PC-3 (cell line): ENCODE data around the gene SFN. TPM values are rescaled to one million over a fixed set of nuclear protein-coding genes. Genes with fewer than 3 reads are reported as not detected.
A peak's percentile ranks its signal among the peaks of the same experiment; 100 is the strongest.

Experiments used
- ATAC-seq: fragments of 200-7000 bp; cut with Tn5 transposase; 2 replicates; pipeline ENCODE4 v1.9.1; 2020; ENCODE audit warnings: mild to moderate bottlenecking, moderate library complexity
- Bru-seq: library from RNA; stranded (reverse); fragments of 400-500 nt; gene quantifications from one replicate; lab custom pipeline; 2021; lab: Mats Ljungman, UMichigan
- BruChase-seq, 2 experiments: library from RNA; stranded (reverse); fragments of 400-500 nt; gene quantifications; one replicate each; lab custom pipeline; 2021; lab: Mats Ljungman, UMichigan
- BruUV-seq: library from RNA; stranded (reverse); fragments of 400-500 nt; replicated peaks from 2 replicates; lab custom pipeline; 2021; lab: Mats Ljungman, UMichigan
- CTCF ChIA-PET: fragments of 300-600 bp; sonication (Branson Sonifier 250); formaldehyde crosslinking; loops from one replicate; lab custom pipeline; 2022; ENCODE audit warnings: antibody characterized with exemption; lab: Charles Lee
- POLR2A ChIA-PET: fragments of 300-600 bp; sonication (Branson Sonifier 250); formaldehyde crosslinking; loops from one replicate; lab custom pipeline; 2022; ENCODE audit warnings: antibody characterized with exemption; ENCODE audit not compliant: unreplicated experiment; lab: Charles Lee
- DNase-seq: peaks from one replicate; pipeline ENCODE4 v3.0.0-alpha.2; 2015
- H2AFZ ChIP-seq: fragments of 300-600 bp; sonication (generic); 2 replicates; pipeline ENCODE4 v1.6.0; 2016; ENCODE audit warnings: antibody characterized with exemption, low read length
- H3F3A ChIP-seq: fragments of 300-600 bp; sonication (generic); one replicate; pipeline ENCODE4 v1.6.0; 2017; ENCODE audit warnings: antibody characterized with exemption, low read length, control low read depth, mild to moderate bottlenecking; ENCODE audit not compliant: unreplicated experiment
- H3K27ac ChIP-seq: fragments of 300-600 bp; sonication (generic); 2 replicates; pipeline ENCODE4 v1.5.1; 2016; ENCODE audit warnings: mild to moderate bottlenecking, low read length
- H3K27me3 ChIP-seq: fragments of 300-600 bp; sonication (generic); 2 replicates; pipeline ENCODE4 v1.6.1; 2016; ENCODE audit warnings: low read length, mixed read lengths
- H3K36me3 ChIP-seq: fragments of 300-600 bp; sonication (generic); 2 replicates; pipeline ENCODE4 v1.6.1; 2016; ENCODE audit warnings: low read depth, mixed run types, low read length, mixed read lengths
- H3K4me1 ChIP-seq: fragments of 300-600 bp; sonication (generic); 2 replicates; pipeline ENCODE4 v1.5.1; 2016; ENCODE audit warnings: low read length; ENCODE audit not compliant: insufficient read depth
- H3K4me2 ChIP-seq: fragments of 300-600 bp; sonication (generic); 2 replicates; pipeline ENCODE4 v1.6.0; 2016; ENCODE audit warnings: low read length
- H3K4me3 ChIP-seq: fragments of 300-600 bp; sonication (generic); 2 replicates; pipeline ENCODE4 v1.5.1; 2016; ENCODE audit warnings: mild to moderate bottlenecking, low read length, mixed read lengths
- H3K79me2 ChIP-seq: fragments of 300-600 bp; sonication (generic); 2 replicates; pipeline ENCODE4 v1.6.1; 2017; ENCODE audit warnings: low read length, mixed read lengths
- H3K9ac ChIP-seq: fragments of 300-600 bp; sonication (generic); 2 replicates; pipeline ENCODE4 v1.6.0; 2016; ENCODE audit warnings: mild to moderate bottlenecking, low read length
- H3K9me2 ChIP-seq: fragments of 300-600 bp; sonication (generic); replicated peaks from 2 replicates; pipeline ENCODE4 v1.6.1; 2016; ENCODE audit warnings: mixed run types, low read length, mixed read lengths
- H3K9me3 ChIP-seq: fragments of 300-600 bp; sonication (generic); 2 replicates; pipeline ENCODE4 v1.6.1; 2016; ENCODE audit warnings: low read length, mixed read lengths
- H4K20me1 ChIP-seq: fragments of 300-600 bp; sonication (generic); 2 replicates; pipeline ENCODE4 v1.6.1; 2016; ENCODE audit warnings: low read length, mixed read lengths
- CTCF ChIP-seq: fragments of 300-600 bp; sonication (generic); conservative IDR thresholded peaks from 2 replicates; pipeline ENCODE4 v1.5.1; 2017; ENCODE audit warnings: antibody characterized with exemption, low read depth, mild to moderate bottlenecking, low read length
- EZH2 ChIP-seq: fragments of 300-600 bp; sonication (generic); IDR thresholded peaks from one replicate; pipeline ENCODE4 v1.6.1; 2017; ENCODE audit warnings: antibody characterized with exemption, mild to moderate bottlenecking, low read length; ENCODE audit not compliant: unreplicated experiment
- EZH2phosphoT487 ChIP-seq: fragments of 300-600 bp; sonication (generic); IDR thresholded peaks from 2 replicates; pipeline ENCODE4 v1.6.1; 2018; ENCODE audit warnings: mild to moderate bottlenecking, antibody characterized with exemption, low read length, borderline replicate concordance
- intact Hi-C: fragments of 100-400 bp; cut with micrococcal nuclease; formaldehyde crosslinking; loops from 2 replicates; pipeline ENCODE4 v1.9.0; 2023
- long read RNA-seq: library from polyadenylated mRNA; unstranded; transcript quantifications from one replicate; pipeline ENCODE4 v2.0.0, GENCODE V29; 2021; ENCODE audit not compliant: unreplicated experiment
- total RNA-seq: library from RNA; depleted of rRNA; stranded (reverse); fragments of >200 nt; gene quantifications from 2 replicates; pipeline ENCODE4 v1.2.3, GENCODE V29; 2014; rRNA removed

Gene SFN
- total RNA-seq (411 and 577 TPM in 2 replicates), Bru-seq, nascent RNA (percentile 98 among the genes with signal in this experiment), BruChase-seq, experiment 1, labeled RNA remaining after a 6-hour chase (percentile 100 among the genes with signal in this experiment), BruChase-seq, experiment 2, labeled RNA remaining after a 2-hour chase (percentile 98 among the genes with signal in this experiment)
- long read RNA-seq, transcript SFN-201 (1 exons, 1,320 nt): major isoform, 99 of 99 reads
- long read RNA-seq, partial matches to known transcripts: 0 of 99 reads
- long read RNA-seq, other reads (novel, unspliced or antisense): 0 of 99 reads

DNA sequence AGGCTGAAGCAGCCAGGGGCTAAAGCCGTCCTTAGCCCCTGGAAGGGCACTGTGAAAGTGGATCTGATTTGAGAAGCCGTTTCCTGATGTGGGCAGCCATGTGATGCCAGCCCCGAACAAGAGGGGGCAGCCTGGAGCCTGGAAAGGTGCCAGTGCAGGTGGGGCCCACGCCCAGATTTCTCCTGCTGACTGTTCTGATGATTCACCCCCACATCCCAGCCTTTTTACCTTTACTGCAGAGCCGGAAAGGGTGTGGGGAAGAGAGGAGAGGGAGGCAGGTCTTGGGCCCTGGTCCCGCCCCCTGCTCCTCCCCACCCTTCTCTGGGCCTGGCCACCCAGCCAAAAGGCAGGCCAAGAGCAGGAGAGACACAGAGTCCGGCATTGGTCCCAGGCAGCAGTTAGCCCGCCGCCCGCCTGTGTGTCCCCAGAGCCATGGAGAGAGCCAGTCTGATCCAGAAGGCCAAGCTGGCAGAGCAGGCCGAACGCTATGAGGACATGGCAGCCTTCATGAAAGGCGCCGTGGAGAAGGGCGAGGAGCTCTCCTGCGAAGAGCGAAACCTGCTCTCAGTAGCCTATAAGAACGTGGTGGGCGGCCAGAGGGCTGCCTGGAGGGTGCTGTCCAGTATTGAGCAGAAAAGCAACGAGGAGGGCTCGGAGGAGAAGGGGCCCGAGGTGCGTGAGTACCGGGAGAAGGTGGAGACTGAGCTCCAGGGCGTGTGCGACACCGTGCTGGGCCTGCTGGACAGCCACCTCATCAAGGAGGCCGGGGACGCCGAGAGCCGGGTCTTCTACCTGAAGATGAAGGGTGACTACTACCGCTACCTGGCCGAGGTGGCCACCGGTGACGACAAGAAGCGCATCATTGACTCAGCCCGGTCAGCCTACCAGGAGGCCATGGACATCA lies at the start of gene SFN:
TSS of gene SFN (plus strand) at position 369 of the 904 bp plus-strand sequence. CDS start at position 433, 64 bp downstream.
- Histone ChIP-seq H3K4me3 (peak within 1 kb of the TSS; percentile 90), H3K4me1 (peaks cover 52% of the 10 kb centered on the region), H3K9ac (peak within 1 kb of the TSS; percentile 93), H3K27me3 (no peaks in the 10 kb centered on the region), H2AFZ (0 out of 2 replicates have a peak within 1 kb of the TSS, but pooled peaks have one; percentile 4), H3F3A (peaks cover 16% of the 10 kb centered on the region), H3K9me2 (no peaks in the 10 kb centered on the region), H4K20me1 (peaks cover 7% of the 10 kb centered on the region; the same call in 1 of the 2 replicates), H3K4me2 (peak within 1 kb of the TSS; percentile 85), H3K79me2 (peaks cover 20% of the 10 kb centered on the region), H3K27ac (peak within 1 kb of the TSS; percentile 95), H3K36me3 (no peaks in the 10 kb centered on the region), H3K9me3 (no peaks in the 10 kb centered on the region)
- ChIA-PET CTCF (interaction anchor here (0.7 kb wide), 1 partner anchor 64 kb away, joined by 4 read pairs; no protein-coding TSS in a partner anchor), POLR2A (no interaction called here)
- ATAC-seq: peak; percentile 59
- intact Hi-C loops: loop anchor here (1.0 to 10.0 kb wide), 4 partner anchors 10 to 168 kb away; partner anchors contain the start of genes ARID1A and PIGV
- BruUV-seq: TSS peak; percentile 96
- TF ChIP-seq CTCF (peak; percentile 91), EZH2 (no peak), EZH2phosphoT487 (no peak)
- DNase-seq: peak; percentile 98

- ChIA-PET CTCF (interaction anchor here (0.7 kb wide), 1 partner anchor 26 kb away, joined by 4 read pairs; no protein-coding TSS in a partner anchor), POLR2A (no interaction called here)
- H3K9me3 ChIP-seq: no peaks in the 10 kb centered on the region
- no peak overlapping the region for H3K4me3 ChIP-seq
- H3K79me2 ChIP-seq: no peaks in the 10 kb centered on the region
- no peaks in the 10 kb centered on the region for H3K36me3 ChIP-seq
- no peak overlapping the region for H3K9ac ChIP-seq
- no peaks in the 10 kb centered on the region for H3F3A ChIP-seq
- H3K27ac ChIP-seq: no peak overlapping the region
- no peaks in the 10 kb centered on the region for H4K20me1 ChIP-seq
- H3K27me3 ChIP-seq: no peaks in the 10 kb centered on the region
- no peak for TF ChIP-seq EZH2
- H3K4me2 ChIP-seq: no peak overlapping the region
- no peaks in the 10 kb centered on the region for H3K4me1 ChIP-seq
- H2AFZ ChIP-seq: no peak overlapping the region
- DNase-seq (no peak), ATAC-seq (no peak)
- H3K9me2 ChIP-seq: no peaks in the 10 kb centered on the region
- intact Hi-C loops: loop anchor here (5.0 kb wide), 1 partner anchor 63 kb away; no protein-coding TSS in a partner anchor
- BruUV-seq: no TSS peak
Measured at GRCh38 chr1:26814377-26814776, 48.6 kb upstream of the SFN start.

DNA sequence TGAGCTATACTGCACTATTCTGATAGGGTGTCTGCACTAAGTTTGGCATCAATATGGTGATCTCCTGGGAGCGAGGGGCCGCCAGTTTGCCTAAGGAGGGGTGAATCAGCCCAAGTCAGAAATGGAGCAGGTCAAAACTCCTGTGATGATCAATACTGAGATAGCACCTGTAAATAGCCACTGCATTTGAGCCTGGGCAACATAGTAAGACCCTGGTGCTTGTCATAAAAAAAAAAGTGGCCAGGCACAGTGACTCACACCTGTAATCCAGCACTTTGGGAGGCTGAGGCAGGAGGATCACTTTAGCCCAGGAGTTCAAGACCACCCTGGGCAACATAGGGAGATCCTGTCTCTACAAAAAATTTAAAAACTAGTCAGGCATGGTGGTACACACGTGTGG lies 48.1 kb upstream of the SFN start:
- H3K9ac ChIP-seq: no peak overlapping the region
- TF ChIP-seq EZH2phosphoT487: no peak
- no peak for TF ChIP-seq CTCF
- TF ChIP-seq EZH2: no peak
- POLR2A ChIA-PET: no interaction called here
- no peak overlapping the region for H3K27ac ChIP-seq
- no peak for ATAC-seq
- H2AFZ ChIP-seq: no peak overlapping the region
- CTCF ChIA-PET: no interaction called here
- no peaks in the 10 kb centered on the region for H3K79me2 ChIP-seq
- no TSS peak for BruUV-seq
- no peaks in the 10 kb centered on the region for H3K9me3 ChIP-seq
- no peaks in the 10 kb centered on the region for H3F3A ChIP-seq
- no peak overlapping the region for H3K4me2 ChIP-seq
- no peaks in the 10 kb centered on the region for H4K20me1 ChIP-seq
- H3K27me3 ChIP-seq: no peaks in the 10 kb centered on the region
- H3K9me2 ChIP-seq: no peaks in the 10 kb centered on the region
- no peaks in the 10 kb centered on the region for H3K4me1 ChIP-seq
- intact Hi-C loops: loop anchor here (5.0 kb wide), 1 partner anchor 62 kb away; no protein-coding TSS in a partner anchor
- no peak overlapping the region for H3K4me3 ChIP-seq
- H3K36me3 ChIP-seq: no peaks in the 10 kb centered on the region
- DNase-seq: no peak
